ENCODE measurements around the gene NECAB3.
A peak's percentile ranks its signal among the peaks of the same experiment; 100 is the strongest.

NECAB3 gene

DNA sequence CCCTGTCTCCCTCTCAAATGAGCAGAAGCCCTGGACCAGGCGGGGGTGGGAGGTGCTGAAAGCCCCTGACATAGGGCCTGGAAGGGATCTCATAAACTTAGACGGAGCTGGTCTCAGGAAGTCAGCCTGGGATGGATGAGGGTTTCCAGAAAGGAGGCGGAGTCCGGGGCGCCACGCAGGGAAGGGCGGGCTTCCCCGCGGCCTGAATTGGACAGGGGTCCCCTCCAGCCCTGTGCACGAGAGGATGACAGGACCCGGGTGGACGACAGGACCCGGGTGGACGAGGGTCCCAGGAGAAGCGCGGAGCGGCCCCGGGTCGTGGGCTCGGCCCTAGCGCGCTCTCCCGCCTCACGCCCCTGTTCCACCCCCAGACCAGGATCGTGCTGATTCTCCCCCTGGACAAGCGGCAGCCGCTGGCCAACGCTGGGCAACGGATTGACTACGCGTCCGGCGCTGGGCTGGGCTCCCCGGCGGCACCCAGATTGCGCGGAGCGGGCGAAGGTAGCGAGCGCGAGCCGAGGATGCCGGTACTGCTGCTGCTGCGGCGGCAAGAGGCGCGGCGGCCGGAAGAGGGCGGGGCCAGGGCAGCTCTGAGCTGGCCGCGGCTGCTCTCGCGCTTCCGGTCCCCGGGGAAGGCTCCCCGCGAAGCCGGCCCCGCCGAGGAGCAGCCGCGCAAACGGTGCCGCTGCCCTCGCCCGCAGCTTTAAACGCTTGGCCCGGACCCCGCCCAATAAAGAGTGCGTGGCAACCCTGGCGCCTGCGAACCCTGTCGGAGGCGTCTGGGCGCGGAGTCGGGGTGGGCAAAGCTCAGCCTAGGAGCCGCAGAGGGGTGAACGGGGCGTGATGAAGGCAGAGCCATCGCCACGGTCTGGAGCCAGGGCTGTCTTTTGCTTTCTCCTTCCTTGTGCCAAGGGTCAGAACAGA lies 10.8 kb downstream of the NECAB3 start:
- peak; percentile 90 for DNase-seq (ENCODE audit: low spot score)

DNA sequence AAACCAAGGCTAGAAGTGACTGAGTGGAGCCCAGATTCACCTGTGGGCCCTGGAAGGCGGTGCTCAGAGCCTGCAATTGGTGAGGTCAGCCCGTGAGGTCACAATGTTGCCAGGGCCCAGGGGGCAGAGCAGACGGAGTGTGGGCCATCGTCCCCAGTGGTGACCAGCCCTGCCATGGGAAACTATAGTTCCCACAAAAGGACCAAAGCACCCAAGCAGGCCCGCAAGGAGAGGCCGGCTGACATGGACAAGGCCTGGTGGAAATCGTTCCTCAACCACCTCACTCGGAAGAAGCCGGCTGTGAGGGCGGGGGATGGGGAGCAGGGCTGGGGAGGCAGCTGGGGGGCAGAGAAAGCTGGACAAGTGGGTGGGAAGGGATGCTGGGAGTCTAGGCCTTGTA lies 12.1 kb downstream of the NECAB3 start, which contains the start of gene C20orf144:
TSS of gene C20orf144 (plus strand) at position 156 of the 400 bp plus-strand sequence. CDS start at position 175, 19 bp downstream.
- DNase-seq (ENCODE audit: low spot score): no peak

DNA sequence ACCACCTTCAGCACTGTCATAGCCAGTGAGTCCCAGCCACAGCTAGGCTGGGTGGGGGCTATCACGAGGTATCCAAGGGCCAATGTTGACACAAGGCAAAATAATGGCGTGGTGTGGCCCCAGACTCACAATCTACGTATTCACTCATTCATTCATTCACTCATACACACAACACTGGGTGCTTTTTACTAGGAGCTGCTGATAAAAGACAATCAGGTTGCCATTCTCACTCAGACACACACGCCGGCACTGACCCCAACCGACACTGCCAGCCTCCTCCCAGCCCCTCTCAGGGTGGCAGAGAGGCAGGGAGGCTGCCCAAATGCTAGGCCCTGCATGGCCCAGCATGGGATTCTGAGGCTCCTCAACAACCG lies 13.6 kb downstream of the NECAB3 start:
- DNase-seq (ENCODE audit: low spot score): no peak

DNA sequence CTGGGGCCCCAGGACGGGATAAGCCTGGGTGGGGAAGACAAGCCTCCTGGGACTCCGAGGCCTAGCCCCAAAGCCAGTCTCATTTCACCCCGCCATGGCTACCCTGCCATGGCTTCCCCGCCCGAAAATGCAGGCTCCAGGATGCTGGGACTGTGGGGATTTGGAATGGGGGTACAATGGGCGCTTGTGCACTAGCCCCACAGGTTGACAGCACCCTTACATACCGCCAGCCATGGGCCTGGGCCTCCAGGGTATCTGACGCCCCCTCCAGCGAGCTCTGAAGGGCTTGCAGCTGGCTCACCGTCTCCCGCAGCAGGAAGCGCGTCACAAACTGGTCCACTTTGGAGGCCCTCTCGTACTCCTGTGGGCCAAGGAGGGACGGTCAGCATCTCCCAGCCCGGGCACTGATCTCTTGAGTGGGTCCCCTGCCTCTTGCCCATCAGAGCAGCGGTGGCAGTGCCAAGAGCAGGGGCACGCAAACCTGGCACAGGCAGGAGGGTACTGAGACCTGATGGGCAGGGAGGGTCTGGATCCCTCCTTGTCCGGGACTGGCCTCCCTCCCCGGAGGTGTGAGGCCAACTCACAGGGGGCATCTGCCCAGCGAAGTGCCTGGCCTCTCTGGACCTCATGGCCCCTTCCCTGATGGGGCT lies 14.1 kb downstream of the NECAB3 start:
- no peak for DNase-seq (ENCODE audit: low spot score)

DNA sequence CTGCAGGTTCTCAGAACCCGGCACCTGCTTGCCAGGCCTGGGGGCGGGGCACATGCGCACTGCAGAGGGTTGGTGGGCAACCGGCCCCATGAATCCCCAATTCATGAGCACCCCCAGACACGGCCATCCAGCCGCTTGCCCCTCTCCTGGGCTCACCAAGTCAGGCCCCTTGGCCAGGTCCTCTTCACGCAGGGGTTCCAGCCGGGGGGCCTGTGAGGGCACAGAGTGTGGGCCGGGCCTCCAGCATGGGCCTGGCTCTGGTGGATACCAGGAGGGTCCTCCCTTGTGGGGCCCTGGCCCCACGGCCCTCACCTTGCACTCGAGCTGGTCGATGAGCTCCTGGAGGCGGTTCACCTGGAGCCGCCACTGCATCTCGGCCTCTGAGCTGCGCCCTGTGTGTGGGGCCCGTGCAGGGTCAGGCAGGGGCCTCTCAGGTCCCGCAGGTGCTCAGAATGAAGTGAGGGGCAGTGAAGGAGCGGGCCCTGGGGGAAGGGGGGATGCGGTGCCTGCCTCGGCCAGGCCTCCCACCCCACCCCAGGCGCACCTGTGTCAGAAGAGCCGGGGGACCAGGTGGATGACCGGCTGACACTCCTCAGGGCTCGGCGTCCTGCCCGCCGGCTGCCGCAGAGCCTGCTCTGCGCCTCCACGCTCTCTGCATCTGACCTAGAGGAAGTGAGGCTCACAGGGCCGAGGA lies 14.7 kb downstream of the NECAB3 start:
- DNase-seq (ENCODE audit: low spot score): no peak

DNA sequence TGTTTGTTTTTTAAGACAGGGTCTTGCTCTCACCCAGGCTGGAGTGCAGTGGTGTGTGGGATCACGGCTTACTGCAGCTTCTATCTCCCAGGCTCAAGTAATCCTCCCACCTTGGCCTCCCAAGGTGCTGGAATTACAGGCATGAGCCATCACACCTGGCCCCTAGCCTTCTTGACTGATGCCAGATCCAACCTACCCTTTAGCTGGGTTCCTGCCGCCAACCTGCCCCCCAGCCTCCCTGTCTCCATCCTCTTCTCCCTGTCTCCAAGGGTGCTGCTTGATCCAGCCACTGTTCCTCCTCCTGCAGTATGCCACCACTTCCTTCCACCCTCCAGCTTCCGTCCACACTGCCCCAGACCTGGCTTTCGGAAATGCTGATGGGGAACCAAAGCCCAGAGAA lies 15.3 kb downstream of the NECAB3 start:
- no peak for DNase-seq (ENCODE audit: low spot score)

DNA sequence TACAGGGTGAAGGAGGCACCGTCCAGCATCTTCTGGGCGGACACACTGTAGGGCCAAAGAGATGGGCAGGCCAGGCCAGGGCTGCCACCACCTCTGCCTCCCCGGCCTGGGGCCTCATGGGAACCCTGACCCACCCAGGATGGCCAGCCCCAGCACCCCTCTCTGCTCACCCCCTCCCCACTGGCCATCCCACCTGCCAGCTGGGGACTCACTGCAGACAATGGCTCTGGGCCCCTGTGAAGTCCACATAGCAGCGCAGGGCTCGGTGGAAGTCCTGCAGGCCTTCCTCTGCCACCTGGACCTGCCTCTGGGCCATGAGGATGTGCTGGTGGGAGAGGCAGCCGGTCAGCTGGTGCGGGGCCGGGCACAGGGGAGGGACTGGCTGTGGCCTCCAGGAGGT lies 15.7 kb downstream of the NECAB3 start:
- no peak for DNase-seq (ENCODE audit: low spot score)

DNA sequence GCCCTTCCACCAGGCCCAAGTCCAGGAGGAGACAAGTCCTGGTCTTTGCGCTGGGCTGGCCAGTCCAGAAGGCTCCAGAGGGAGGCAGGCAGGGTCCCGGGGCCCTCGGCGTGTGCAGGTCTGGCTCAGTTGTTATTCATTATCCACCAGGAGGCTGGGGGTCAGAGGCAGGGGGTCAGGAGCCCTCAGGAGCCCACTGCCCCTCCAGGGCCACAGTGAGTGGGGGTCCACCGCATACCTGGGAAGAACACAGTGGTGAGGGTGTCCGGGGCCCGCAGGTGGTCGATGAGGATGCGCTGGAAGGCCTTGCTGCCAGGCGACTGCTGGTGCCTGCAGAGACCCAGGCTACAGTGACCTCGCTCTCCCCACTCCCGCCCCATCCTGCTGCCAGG lies 16.5 kb downstream of the NECAB3 start:
- no peak for DNase-seq (ENCODE audit: low spot score)

DNA sequence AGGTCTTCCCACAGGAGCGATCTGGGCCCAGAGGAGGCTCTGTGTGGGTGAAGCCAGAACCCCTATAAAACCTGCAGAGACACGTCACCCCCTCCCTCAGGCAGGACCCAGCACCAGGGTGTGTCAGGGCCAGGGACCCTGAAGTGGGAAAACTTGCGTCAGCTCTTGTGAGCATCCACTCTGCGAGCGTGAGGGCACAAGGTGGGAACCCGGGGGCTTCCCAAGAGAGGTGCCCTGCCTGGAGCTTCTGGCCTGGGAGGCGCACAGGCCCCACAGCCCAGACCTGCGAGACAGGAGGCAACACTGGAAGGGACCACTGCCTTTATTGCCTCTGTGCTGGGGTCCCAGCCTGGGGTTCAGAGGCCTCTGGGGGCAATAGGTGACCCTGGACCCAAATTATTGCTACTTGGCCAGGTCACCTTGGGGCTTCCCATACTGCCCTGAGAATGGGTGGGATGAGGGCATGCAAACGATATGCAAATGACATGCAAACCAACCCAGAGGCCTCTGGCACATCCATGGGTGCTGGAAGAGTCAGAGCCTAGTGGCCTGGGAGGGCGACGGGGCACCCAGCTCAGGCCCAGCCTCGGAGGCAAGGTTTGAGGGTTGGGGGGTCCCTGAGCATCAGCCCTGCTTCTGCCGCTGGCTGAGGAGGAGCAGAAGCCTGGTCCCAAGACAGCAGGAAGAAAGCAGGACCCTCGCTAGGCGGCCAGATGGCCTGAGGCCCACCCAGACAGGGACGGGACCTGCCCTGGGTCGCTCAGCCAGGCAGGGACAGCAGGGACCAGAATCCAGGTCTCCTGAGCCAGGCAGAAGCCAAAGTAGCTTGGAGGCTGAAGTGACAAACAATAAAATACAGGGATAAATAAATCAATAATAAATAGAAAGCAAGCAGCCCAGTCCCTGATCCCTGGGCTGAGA lies 17.2 kb downstream of the NECAB3 start:
- DNase-seq (ENCODE audit: low spot score): no peak

DNA sequence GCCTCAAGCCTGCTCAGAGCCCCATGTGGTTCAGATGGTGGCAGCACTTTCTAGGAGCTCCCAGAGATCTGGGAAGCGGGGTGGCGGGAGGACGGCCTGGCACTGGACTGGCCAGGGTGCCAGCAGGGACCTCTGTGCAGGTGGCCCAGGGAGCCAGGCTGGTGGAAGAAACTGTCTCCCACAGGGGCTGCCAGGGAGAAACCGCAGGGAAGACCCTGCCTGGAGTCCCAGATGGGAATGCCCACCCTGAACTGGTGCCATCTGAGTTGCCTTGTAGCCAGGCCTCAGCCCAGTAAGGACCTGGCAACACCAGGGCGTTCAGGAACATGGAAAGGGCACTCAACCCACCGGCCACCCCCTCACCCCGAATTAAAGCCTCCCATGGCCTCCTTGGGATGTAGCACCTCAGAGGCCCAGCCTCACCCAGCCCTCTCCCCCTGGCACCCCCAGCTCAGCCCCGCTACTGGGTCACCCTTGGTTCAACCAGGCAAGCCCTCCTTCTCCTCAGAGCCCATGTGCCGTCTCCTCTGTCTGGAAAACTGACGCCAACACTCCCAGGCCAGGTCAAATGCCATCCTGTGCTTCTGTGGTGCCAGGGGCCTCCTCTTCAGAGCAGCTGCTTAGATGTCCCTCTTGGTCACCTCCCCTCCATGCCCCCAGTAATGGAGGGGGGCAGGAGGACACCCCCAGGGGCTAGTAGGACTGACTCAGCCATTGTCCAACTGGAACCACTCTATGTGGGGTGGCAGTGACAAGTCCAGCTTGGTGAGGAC lies 18.0 kb downstream of the NECAB3 start:
- no peak for DNase-seq (ENCODE audit: low spot score)

DNA sequence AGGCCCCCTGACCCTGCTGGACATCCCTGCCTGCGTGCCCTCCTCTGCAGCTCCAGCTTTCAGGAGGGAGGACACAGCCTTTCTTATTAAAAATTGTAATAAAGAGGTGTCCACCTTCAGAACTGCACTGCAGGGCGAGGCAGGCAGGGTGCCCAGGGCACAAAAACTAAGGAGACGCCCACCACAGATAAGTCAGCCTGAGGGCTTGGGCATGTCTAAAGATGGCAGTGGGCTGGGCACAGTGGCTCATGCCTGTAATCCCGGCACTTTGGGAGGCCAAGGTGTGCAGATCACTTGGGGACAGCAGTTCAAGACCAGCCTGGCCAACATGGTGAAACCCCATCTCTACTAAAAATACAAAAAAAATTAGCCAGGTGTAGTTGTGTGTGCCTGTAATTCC lies 19.1 kb downstream of the NECAB3 start:
- DNase-seq (ENCODE audit: low spot score): no peak

DNA sequence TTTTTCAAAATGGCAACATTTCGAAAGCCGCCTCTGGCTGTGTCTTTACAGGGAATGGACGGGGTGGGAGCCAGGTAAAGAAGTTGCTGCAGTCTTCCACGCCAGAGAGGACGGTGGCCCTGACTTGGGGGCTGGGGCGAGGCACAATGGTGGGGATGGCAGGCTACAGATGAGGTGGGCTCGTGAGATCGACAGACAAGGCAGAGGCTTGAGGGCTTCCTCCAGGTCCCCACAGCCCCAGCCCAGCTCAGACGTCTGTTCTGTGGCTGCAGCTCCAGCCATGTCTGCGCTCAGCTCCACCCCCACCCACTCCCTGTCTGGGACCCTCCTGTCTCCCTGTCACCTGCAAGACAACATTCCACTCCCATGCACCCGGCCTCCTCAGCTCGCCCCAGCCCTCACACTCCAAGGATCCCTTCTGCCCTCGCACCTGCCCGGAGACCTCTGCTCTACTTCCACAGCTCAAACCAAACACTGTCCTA lies 19.5 kb downstream of the NECAB3 start:
- no peak for DNase-seq (ENCODE audit: low spot score)

DNA sequence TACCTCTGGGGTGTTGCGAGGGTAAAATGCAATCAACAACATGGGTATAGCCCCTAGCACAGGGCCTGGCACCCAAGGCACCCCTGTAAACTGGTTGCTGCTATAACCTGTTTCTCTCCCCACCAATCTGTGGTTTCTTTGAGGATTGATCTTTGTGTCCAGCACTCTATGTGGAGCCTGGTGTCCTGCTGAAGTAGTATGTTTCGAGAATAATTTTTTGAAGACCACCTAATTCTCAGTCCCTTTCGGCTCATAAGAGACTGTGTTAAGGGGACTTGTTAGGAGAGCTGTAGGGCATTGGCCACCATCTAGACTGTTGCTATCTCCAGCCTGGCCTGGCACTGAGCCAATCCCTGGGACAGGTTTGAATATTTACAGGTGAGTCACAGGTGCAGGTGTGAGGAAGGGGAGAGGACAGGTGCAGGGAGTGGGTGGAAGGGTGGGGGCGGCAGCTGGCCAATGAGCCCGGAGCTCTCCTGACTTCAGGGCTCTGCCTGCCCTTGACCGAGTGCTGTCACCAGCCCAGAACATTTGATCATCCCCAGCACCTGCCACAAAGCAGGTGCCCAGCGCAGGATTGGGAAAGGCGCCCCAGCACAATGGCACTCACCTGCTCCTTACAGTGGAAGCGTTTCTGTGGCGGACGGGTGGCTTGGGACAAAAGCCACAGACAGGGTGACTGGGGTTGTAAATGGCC lies 20.2 kb downstream of the NECAB3 start:
- no peak for DNase-seq (ENCODE audit: low spot score)

DNA sequence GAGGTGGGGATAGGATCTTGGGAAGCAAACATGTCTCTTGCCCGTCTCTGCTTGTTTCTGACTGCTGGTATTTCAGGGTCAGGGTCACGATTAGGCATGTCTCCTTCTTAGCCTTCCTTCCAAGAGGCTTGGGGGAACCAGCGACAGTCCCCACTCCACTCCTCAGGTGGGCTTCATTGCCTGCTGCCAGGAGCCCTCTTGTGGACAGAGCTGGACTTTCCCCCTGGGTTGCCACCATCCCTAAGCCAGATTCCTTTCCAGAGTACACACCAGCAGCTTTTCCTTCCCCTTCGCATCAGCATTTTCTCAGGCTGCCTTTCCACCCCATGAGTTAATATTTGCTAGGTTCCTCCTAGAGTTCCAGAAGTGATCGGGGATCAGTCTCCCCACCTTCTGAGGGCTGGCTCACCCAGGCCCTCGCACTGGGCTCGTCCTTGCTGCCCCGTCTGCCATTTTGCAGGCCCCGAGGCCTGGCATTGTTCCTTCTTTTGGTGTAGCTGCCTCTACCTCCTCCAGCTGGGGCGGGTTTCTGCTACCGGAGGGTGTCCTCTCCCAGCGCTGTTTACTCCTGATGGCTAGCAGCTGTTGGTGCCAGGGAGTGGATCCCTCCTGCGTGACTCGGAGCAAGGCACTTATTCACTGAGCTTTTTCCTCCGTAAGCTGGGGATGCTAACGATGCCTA lies 20.9 kb downstream of the NECAB3 start:
- DNase-seq (ENCODE audit: low spot score): peak; percentile 74

DNA sequence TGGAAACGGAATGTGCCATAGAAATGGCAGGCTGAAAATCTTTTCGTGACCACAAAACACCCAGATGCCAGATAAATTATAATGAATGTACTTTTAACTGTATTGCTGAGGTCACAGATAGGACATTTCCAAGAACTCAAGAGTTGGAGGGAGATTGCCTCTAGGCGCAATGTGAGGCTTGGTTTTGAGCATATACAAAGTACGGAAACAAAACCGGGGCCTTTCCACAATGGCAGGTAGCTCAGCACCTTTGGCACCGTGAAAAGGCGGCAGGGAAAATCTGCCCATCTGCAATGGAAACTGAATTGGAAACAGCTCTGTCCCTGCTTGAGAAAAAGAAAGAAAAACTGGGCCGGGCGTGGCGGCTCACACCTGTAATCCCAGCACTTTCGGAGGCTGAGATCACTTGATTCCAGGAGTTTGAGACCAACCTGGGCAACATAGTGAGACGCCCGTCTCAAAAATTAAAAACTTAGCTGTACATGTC lies 22.6 kb downstream of the NECAB3 start:
- DNase-seq (ENCODE audit: low spot score): no peak

DNA sequence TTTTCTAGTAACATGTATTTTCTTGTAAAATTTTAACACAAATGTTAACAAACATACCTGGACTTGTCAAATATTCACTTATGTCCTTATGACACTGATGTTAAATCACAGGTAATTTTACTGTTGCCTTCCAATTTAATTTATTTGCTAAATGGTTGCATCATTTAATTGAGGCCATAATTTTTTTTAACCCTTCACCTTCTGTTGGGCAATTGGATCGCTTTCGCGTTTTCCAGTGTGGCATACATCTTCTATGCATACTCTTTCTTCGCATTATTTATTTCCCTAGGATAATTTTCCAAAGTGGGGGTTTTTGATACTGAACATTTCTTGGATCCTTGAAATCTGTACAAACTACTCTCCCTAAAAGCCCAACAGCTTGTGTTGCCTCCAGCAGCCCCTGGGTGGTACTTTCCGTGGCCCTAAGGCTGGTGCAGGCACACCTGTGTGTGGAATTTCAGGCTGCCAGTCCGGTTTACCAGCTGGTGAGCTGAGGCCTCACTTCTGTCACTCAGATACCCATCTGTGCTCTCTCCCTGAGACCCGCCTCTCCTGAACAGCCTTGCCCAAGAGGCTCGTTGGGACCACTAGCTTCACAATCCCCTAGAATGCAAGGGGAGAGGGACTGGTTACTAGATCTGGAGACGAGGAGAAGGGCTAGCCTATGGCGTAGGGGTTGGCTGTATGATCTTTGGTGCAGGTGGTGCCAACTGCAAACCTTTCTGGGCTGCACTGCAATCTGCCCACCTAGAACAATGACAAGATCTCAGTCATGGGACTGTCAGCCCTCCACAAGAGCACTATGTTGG lies 23.3 kb downstream of the NECAB3 start:
- DNase-seq (ENCODE audit: low spot score): no peak

DNA sequence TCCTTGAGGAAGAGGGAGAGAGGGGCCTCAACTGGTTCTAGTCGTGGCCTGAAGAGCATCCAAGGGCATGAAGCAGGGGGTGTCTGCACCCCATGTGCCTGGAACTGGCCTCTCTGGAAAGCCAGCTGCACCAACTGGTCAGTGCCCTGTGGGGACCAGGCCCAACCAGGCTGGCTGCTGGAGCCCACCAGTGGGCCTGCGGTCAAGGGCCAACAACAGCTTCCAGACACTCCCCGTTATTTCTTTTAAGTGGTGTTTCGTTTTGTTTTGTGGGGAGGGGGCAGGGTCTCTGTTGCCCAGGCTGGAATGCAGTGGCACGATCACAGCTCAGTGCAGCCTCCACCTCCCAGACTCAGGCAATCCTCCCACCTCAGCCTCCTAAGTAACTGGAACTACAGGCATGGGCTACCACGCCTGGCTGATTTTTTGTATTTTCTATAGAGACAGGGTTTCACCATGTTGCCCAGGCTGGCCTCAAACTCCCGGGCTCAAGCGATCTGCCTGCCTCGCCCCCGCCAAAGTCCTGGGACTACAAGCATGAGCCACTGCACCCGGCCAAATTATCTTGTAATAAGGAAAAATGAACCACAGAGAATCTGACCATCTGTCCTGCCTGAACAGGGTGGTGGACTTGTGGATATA lies 24.0 kb downstream of the NECAB3 start:
- no peak for DNase-seq (ENCODE audit: low spot score)

DNA sequence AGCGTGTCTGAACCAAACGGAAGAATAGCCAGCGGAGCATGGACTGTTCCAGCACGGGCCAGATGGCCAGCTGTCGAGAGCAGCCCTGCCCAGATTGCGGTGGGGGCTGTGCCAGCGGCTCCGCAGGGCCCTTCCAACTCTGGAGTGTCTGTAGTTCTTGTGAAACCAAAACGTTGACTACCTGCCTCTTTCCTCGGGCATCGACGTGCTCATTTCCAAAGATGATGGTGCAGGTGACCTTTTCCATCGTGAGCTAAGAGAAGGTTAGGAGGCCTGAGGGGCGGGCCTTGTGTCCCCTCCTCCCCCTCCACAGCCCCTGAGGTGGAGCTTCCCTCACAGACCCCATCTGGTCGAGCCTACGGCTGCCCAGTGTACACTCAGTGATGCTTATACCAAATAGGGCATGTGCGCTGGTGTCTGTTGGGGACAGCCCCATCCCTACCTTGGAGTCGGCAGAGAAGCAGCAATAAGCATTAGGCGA lies 25.0 kb downstream of the NECAB3 start:
- DNase-seq (ENCODE audit: low spot score): no peak

Measured in RKO (cell line).